NCI-H510A treated with DMSO at 0.1 percent for 48 hours (cell line): Measurements from ENCODE around the gene EMILIN1.

ENCODE experiments used
- DNase-seq: peaks from one replicate; lab custom pipeline; 2025; lab: John Stamatoyannopoulos, UW

The EMILIN1 gene

GRCh38 chr2:27080140-27080469, 1.7 kb downstream of the EMILIN1 start:
- DNase-seq, result no peak

- no peak for DNase-seq
Observed at GRCh38 chr2:27080603-27080936, 2.2 kb downstream of the EMILIN1 start.

DNA sequence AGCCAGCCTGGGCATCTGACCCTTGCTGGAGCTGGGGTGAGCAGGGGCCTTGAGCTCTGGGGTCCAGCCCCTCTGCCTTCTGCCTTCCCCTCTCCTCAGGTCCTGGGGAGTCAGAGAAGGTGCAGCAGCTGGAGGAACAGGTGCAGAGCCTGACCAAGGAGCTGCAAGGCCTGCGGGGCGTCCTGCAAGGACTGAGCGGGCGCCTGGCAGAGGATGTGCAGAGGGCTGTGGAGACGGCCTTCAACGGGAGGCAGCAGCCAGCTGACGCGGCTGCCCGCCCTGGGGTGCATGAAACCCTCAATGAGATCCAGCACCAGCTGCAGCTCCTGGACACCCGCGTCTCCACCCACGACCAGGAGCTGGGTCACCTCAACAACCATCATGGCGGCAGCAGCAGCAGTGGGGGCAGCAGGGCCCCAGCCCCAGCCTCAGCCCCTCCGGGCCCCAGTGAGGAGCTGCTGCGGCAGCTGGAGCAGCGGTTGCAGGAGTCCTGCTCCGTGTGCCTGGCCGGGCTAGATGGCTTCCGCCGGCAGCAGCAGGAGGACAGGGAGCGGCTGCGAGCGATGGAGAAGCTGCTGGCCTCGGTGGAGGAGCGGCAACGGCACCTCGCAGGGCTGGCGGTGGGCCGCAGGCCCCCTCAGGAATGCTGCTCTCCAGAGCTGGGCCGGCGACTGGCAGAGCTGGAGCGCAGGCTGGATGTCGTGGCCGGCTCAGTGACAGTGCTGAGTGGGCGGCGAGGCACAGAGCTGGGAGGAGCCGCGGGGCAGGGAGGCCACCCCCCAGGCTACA, 3.8 kb downstream of the EMILIN1 start:
- DNase-seq, result no peak

GRCh38 chr2:27082773-27083409, 4.5 kb downstream of the EMILIN1 start:
- DNase-seq, result no peak

DNA sequence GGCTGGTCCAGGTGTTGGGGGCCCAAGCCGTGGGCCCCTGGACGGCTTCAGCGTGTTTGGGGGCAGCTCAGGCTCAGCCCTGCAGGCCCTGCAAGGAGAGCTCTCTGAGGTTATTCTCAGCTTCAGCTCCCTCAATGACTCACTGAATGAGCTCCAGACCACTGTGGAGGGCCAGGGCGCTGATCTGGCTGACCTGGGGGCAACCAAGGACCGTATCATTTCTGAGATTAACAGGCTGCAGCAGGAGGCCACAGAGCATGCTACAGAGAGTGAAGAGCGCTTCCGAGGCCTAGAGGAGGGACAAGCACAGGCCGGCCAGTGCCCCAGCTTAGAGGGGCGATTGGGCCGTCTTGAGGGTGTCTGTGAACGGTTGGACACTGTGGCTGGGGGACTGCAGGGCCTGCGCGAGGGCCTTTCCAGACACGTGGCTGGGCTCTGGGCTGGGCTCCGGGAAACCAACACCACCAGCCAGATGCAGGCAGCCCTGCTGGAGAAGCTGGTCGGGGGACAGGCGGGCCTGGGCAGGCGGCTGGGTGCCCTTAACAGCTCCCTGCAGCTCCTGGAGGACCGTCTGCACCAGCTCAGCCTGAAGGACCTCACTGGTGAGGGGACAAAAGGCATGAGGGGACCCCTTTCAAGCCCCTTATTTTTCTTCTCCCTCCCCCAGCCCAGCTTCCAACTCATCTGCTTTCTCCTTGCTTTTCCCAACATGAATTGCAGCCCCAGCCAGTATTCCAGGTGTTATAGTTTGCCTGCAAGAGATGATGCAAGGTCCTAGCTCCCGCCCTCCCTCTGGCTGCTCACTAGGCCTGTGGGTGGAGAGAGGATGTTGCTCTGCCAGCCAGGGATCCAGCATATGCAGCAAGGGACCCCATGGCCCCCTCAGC, 5.2 kb downstream of the EMILIN1 start:
- DNase-seq, result no peak

- no peak for DNase-seq
Observed at GRCh38 chr2:27084297-27085061, 6.1 kb downstream of the EMILIN1 start.

- DNase-seq, result no peak
Observed at GRCh38 chr2:27085062-27085672, 6.8 kb downstream of the EMILIN1 start.

GRCh38 chr2:27085673-27086089, 7.3 kb downstream of the EMILIN1 start:
- DNase-seq, result peak; percentile 35

DNA sequence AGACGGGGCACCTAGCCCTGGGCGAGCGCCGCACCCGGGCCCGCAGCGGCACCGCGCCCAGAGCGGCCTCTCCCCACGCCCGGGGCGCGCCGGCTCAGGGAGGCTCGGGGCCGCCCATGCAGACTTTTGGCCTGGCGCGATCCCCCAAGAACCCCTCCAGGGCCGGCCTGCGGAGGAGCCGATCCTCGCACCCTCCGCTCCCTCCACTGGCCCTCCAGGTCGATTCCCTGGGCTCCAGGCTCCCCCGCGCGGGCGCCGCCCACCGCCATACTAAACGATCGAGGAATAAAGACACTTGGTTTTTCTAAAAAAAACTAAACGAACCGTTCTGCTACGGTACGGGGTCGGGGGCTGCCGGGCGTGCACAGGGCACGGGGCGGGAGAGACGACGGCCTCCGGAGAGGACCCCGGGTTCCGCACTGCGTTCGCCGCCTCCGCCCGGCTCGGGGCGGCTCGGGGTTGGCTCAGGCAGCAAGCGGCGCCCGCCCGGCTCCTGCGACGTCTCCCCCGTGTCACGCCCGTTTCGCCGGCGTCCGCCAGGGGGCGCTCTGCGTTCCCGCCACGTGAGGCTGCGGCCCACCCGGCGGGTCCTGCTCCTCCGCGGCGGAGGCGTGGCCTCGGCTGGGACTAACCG, 7.8 kb downstream of the EMILIN1 start:
- DNase-seq, result peak; percentile 90

DNA sequence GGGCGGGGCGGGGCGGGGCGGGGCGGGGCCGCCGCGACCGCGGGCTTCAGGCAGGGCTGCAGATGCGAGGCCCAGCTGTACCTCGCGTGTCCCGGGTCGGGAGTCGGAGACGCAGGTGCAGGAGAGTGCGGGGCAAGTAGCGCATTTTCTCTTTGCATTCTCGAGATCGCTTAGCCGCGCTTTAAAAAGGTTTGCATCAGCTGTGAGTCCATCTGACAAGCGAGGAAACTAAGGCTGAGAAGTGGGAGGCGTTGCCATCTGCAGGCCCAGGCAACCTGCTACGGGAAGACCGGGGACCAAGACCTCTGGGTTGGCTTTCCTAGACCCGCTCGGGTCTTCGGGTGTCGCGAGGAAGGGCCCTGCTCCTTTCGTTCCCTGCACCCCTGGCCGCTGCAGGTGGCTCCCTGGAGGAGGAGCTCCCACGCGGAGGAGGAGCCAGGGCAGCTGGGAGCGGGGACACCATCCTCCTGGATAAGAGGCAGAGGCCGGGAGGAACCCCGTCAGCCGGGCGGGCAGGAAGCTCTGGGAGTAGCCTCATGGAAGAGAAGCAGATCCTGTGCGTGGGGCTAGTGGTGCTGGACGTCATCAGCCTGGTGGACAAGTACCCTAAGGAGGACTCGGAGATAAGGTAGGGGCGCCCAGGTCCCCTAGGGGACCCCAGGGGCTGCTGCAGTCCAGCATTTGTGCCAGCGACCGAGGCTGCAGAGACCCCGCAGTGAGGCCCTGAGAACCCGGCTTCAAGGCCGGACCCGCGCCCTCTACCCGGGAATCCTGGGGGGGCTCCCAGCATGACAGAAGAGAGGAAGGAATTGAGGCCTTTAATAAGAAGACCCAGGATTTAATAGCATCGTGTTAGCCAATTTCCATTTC, 8.5 kb downstream of the EMILIN1 start, which contains the start of gene KHK:
Gene KHK (plus strand): TSS at position 49 of the 870 bp plus-strand sequence. CDS start 488 bp downstream, at position 537.
- DNase-seq, result peak; percentile 66

GRCh38 chr2:27087823-27088410, 9.5 kb downstream of the EMILIN1 start:
- no peak for DNase-seq

DNA sequence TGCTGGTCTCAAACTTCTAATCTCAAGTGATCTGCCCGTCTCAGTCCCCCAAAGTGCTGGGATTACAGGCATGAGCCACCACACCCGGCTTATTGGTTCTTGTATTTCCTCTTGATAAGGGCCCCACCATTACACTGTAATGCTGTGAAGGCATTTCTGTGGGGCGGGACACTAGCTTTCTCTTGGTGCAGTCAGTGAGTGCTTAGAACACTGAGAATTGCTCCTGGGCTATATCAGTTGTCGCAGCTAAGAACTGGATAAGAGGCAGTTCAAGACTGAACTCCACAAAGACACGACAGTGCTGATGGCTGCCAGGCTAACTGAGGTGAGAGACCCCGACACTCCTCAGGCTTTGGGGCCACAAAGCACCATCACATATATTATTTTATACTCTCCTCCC, 10.2 kb downstream of the EMILIN1 start:
- DNase-seq, result no peak

- DNase-seq, result no peak
Observed at GRCh38 chr2:27089111-27089954, 10.9 kb downstream of the EMILIN1 start.

DNA sequence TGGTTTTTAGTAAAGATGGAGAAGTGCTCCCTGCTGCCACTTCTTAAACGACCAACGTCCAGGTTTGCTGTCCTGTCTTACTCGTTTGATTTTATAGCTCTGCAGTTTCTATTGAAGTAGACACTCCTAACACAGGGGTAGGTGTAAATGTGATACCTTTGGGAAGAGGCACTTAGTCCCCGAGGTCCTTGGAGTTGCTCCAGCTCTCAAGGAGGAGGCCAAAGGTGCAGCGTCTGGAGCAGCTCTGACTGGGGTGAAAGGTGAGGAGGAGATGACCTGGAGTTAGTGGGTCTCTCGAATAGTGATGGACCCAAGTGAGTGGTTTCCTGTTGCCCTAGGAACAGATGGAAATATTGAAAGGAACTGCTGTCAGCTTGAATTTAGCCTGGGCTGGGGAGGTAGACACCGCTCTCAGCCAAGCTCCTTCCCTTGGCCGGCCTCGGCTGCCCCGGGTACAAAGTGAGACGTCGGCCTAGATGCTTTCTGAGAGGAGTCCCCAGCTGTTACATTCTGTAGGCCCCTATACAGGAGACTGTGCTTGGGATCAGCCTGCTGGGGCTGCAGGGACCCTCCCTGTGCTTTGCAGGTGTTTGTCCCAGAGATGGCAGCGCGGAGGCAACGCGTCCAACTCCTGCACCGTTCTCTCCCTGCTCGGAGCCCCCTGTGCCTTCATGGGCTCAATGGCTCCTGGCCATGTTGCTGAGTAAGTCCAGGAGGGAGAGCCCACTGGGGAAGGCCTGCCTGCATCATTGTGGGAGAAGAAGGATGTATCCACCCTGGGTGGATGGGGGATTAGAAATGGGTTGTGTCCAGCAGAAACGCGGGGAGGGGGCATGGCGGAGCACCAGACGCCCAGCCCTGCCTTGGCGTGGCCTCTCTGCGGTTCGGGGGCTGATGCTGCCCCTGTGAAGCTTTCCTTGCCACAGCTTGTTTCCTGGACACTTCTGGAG, 13.6 kb downstream of the EMILIN1 start:
- DNase-seq, result no peak

GRCh38 chr2:27092696-27093429, 14.4 kb downstream of the EMILIN1 start:
- no peak for DNase-seq

DNA sequence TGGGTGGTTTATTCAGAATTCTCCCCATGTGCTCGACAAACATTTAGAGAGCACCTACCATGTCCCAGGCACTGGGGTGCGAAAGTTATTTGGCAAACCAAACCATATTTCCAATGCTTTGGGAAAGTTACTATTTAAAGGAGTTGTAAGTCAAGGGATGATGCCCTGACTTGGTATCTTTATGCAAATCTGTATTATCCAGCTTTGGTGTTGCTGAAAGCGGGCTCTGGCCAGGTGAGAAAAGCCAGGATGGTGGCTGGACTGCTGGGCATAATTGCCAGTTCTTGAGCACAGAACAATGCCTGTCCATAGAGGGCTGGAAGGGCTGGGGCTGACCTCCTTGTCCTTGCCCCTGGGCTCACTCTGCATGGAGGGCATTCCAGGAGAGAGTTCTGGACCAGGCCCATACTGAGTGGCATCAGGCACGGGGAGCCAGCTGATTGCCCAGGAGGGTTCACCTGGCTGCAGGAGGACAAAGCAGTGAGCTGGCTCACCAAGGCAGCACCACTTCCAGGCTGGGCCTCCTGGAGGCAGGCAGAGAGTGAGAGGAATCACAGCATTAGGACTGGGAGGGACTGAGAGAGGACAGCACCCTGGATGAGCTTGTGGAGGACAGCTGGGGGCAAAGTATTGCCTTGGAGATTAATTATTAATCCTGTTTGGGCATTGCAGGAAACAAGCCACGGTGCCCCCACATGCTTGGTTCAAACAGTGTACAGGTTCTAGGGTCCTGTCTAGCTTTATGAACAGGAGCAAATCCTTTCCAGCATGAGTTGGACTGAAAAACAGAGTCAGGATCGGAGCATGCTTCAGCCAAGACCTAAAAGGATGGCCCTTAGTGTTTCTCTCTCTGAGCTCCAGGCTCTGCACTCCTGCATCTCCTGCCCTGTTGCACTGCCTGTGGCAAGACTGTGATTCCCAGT, 15.3 kb downstream of the EMILIN1 start:
- no peak for DNase-seq
